HG03354 (cell line): ENCODE data around the gene RIC1.
"Not testable (repeated sequence)": the region's sequence is repeated elsewhere in the genome, so short reads cannot be mapped to it uniquely, and the experiment has no call there.

Source experiments
- ATAC-seq: cut with Tn5 transposase; IDR thresholded peaks from one replicate; pipeline ENCODE4 v1.9.1; 2021; ENCODE audit warnings: mild to moderate bottlenecking; ENCODE audit not compliant: unreplicated experiment, poor library complexity, severe bottlenecking

Gene RIC1

DNA sequence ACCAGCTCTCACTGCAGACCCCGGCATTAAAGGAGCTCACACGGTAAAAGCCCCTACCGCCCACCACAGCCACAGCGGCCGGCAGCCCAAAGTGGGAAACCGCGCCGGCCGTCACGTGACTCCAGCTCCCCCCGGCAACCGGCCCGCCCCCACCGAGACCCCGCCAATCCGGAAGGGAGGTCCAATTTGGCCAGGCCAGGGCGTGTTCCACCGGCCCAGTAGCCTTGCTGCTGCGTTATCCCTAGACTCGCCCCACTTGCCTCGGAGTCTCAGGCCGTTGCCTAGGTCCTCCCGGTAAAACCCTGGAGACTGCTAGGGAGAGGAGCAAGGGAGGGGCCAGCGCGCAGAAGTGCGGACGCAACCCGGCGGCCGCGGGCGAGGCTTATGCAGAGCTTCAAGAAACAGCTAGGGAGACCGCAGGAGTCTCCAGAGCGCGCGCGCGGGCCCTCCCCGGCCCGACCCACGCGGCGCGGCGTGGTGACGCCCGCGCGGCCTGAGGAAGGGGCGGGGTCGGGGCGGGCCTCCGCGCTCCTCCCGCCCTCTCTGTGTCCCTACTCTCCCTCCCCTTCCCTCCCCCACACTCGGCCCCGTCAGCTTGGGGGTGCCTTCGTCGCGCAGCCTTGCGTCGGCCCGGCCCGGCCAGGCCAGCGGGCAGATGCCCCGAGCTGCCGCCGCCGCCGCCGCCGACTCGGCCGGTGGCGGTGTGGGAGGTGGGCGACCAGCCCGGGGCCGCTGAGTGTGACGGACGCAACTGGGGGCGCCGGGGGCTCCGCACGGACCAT lies at the start of gene RIC1:
RIC1 (plus strand) TSS at position 578 of the 782 bp plus-strand sequence; CDS start at position 781, 203 bp downstream.
- peak; percentile 63 for ATAC-seq

DNA sequence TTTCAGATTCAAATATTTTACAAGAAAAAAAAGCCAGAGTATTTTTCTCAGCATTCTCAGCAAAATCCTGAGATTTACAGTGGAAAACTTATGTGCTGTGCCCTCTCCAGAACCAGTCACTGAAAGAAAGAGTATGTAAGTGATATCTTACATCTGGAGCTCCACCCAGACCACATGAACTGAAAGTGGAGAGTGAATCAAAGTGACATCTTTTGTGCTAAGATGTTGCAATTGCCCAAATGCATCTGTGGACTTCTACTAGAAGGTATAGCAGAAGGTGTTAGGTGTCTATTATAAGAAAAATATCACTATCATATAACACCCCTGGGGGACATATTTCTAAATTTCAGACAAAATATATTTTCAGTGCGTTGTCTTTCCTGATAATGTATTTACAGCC lies 49.0 kb upstream of the RIC1 start:
- ATAC-seq = no peak

DNA sequence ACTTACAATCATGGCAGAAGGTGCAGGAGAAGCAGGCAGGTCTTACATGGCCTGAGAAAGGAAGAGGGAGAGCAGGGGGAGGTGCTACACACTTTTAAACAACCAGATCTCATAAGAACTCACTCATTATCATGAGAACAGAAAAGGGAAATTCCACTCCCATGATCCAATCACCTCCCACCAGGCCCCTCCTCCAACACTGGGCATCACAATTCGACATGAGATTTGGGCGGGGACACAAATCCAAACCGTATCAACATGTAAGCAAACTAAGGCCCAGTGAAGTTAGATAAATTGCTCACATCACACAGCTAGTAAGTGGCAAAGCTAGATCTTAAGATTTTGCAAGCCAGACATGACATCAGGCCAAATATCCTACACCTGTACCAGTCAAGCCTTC lies 48.3 kb upstream of the RIC1 start:
- no peak for ATAC-seq

GRCh38 chr9:5581706-5582105 lies 47.2 kb upstream of the RIC1 start:
- not testable (repeated sequence) for ATAC-seq

DNA sequence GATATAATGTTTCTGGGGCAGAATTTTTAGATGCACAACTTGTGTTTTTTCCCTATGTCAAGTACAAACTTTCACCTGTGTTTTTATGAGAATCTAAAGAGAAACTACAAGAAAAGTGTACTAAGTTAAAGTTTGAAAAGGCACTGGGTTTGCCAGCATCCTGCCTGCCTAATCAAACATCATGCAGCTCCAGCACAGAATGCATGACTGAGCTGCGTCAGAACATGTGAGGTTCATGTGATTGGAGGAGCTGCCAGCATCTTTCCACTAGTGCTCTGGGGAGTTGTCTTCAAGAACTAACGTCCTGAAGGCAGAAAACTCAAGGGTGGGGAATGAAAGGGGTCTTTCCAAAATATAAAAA lies 46.1 kb upstream of the RIC1 start:
- ATAC-seq = peak; percentile 71

DNA sequence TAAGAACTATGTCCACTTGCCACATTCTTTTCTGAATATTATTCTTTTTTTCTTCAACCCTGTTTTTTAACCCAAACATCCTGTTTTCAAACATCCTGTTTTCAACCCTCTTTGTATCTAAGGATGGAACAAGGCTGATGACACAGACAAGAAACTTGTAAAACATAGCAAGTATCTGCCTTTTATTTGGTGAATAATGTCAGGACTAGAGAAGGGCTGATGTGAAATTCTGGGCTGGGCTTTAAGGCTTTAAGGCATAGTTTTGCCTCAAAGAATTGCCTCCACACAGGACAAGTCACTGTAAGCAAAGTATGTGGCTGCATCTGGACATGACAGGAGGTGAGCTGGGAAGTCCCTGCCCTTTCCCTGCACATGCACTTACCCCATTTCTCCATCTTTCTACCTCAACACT lies 42.5 kb upstream of the RIC1 start:
- peak; percentile 36 for ATAC-seq

DNA sequence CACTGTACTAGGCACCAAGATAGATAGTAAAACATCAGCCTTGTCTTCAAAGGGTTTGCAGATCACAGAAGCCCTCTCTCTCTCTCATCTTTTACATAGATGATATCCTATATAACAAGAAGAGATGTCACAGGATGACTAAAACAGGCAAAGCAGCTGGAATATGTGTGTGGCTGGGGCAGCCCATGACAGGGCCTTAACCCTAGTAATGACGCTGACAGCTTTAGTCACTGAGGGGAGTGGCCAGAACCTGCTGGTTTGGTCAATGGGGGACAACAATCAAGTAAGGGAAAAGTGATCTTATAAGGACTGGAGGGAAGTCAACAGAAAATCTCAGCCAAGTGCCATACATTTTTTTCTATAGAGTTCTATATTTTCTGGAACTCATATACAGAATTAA lies 41.9 kb upstream of the RIC1 start:
- ATAC-seq = peak; percentile 27

DNA sequence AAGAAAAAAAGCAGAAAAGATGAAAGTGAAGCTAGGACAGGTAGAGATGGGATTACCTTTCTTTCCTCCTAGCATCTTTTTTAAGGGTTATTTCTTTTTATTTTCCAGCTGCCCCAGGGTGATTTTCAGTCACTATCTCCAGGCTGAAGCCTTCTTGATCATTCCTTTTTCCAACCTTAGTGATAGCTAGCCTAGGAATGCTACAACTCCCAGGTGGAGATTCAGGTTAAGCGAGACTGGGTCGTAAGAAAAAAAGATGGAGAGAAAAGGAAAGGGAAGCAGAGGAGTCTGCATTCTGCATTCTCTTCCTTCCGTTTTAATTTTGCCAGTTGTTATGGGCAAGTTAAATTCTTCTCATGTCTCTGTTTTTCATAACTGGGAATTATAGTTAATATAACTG lies 36.7 kb upstream of the RIC1 start:
- no peak for ATAC-seq

DNA sequence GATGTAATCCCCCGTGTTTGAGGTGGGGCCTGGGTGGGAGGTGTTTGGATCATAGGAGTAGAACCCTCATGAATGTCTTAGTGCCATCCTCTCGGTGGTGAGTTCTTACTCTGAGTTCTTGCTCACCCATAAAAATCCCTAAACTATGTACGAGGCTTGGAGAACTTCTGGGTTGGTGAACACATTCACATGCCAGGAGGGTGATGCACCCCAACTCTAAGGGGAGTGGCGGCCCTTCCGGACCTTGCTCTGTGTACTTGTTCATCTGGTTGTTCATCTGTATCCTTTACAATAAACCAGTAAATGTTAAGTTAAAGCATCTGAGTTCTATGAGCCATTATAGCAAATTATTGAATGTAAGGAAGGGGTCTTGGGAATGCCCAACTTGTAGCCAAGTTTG lies 36.0 kb upstream of the RIC1 start:
- no peak for ATAC-seq

DNA sequence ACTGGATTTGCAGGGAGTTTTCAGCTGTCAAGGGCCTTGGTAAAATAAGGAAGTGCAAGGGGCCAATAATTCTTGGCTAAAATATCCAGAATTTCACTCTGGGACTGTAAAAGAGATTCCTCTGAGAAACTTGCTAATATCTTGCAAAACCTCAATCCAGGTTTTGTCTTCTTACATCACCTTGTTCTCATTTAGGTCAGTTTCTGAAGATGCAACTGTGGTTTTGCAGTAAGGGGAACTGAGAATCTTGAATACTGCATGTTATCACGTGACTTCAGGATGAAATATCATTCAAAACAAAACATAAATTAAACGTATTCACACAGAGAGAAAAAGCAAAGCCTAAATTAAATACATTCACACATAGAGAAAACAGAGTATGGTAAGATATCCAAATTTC lies 35.0 kb upstream of the RIC1 start:
- ATAC-seq = peak; percentile 79

DNA sequence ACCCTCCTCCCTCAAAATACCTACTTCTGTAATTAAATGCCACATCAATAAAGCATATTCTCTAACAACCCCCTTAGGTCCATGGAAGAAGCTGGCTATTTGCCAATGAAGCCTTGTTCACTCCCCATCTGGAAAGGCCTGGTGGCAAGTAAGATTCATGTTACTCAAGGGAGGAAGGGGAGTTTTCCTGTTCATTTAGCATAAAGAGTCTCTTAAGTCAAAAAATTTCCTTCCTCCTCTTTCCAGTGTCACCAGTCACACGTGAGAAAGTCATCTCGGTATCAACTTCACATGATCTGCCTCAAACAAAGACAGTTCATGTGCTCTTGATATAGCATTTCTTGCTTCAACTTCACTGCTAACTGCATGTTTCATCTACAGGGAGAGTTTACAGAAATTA lies 32.7 kb upstream of the RIC1 start:
- ATAC-seq = no peak

DNA sequence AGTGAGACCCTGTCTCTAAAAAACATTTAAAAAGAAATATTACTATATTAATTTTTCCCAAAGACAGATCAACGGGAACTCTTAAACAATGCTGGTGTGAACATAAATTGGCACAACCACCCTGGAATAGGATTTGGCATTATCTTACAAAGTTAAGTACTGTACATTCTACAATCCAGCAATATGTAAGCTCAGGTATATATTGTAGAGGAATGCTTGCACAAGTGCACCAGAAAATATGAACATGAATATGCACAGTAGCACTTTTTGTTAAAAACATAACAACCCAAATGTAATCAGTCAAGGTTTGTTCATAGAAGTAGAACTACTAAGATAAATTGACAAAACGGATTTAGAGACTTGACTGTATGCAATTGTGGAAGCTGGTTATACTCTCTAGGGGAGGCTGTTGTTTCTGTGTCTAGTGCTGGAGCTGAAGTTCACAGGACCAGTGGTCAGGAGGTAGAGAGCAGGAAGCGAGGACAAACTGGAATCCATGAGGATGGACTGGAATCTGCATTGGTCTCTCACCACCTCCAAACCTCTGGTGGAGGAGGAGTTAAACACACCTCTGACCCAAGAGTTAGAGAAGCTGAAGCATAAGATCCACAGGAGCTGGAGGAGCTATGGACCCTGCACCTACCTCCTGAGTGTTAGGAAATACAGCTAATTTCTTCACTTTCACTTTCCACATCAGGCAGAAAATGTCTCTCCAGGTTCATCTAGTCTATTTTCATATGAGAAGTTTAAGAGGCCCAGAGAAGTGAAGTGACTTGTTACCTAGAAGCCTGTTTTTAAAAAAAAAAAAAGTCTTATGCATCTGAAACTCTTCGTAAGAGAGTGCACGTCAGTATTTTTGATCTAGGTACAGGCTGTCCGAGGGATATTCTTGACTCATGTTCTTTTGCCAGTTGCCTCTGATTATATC lies 20.3 kb upstream of the RIC1 start:
- ATAC-seq = peak; percentile 64

- no peak for ATAC-seq
Observed at GRCh38 chr9:5609226-5609596, 19.7 kb upstream of the RIC1 start.

DNA sequence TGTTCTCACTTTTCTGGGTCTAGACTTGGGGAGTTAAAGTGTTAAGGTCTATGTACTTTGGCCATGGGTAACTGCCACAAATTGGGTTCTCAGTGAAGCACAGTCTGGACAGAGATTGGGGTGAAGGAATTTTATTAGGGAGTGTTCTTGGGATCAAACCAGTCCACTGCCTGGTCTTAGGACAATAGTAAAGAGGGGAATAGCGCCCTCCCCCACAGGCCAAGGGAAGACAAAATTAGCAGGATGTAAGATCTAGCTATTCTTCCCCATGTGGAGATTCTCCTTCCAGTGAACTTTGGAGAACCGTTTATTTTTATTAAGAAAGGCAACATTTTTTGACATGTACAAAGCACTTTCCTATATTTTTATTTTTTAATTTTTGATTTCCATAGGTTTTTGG lies 18.4 kb upstream of the RIC1 start:
- no peak for ATAC-seq

DNA sequence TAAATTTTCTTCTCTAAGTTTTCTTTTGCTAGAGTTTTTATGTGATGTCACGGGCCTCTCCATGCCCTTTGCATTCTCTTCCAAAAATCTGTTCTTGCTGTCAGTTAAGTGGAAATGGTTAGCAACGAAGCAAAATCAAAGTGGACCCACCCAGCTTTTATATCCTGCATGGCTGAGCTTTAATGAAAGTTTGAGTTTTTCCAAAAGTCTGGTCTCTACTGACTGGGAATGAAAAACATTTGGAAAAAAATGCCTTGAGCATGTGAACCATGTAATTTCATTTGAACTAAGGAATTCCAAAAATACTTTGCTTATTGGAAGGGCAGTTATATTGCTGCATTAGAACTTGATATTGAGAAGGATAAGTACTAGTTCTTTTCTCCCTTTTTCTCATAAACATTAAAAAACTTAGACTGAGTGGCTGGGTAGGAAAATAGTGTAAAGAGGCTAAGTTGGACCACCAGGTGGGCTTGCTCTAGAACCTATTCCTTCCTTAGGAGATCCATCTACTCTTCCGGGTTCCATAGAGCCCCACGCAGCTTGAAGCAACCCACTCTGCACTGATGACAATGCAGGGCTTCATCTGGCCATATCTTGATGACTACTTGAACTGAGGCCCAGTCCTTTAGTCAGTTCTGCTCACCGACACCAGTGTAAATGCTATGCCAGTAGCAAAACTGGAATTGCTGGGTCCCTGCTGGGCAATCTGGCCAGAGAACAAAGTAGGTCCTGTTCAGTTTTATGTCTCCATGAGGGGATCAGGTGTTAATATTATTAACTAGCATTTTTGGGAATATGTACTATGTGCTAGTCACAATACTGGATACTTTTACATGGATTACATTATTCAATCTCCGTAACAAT lies 17.4 kb upstream of the RIC1 start:
- no peak for ATAC-seq

DNA sequence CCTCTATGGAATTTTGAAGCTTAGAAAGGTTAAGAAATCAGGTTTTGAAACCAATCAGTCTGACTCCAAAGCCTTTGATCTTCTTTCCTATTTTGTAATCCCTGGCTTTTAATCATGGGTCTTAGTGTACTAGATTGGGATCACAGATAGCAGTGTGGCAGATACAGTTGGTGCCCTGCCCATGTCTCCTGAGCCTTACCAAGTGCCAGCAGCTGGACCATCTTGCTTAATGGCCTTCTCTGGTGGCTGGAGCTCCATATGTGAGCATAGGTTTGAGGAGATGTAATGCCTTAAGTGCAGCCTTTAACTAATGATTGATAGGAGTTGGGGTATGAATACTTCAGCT lies 16.7 kb upstream of the RIC1 start:
- no peak for ATAC-seq

GRCh38 chr9:5614192-5614591 lies 14.7 kb upstream of the RIC1 start:
- no peak for ATAC-seq

GRCh38 chr9:5614985-5615384 lies 13.9 kb upstream of the RIC1 start:
- no peak for ATAC-seq

DNA sequence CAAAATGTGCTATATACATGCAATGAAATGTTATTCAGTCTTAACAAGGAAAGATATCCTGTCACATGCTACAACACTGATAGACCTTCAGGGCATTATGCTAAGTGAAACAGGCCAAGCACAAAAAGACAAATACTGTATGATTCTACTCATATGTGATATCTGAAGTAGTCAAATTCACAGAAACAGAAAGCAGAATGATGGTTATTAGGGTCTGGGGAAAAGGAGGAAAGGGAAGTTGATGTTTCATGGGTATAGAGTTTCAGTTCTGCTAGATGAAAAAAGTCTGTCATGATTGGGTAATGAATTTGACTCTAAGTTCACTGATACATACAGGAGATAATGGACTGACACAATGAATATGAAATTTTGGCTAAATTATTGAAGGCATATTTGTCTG lies 11.2 kb upstream of the RIC1 start:
- ATAC-seq = peak; percentile 98

- ATAC-seq = no peak
Observed at GRCh38 chr9:5620494-5620893, 8.4 kb upstream of the RIC1 start.
